NB4 (cell line): ENCODE data around the gene POGK.

Experiments used
- DNase-seq: peaks from one replicate; pipeline ENCODE4 v3.0.0; 2010; ENCODE audit warnings: low read depth
- H3K4me3 ChIP-seq: one replicate; pipeline ENCODE4 v1.5.1; 2011; ENCODE audit warnings: mild to moderate bottlenecking, low read depth, low read length, moderate library complexity
- CTCF ChIP-seq: IDR thresholded peaks from one replicate; pipeline ENCODE4 v1.5.1; 2012; ENCODE audit warnings: low read depth, low read length
- MAX ChIP-seq: IDR thresholded peaks from 2 replicates; pipeline ENCODE4 v1.6.1; 2011; ENCODE audit warnings: low read depth, low read length
- MYC ChIP-seq: IDR thresholded peaks from 2 replicates; pipeline ENCODE4 v1.6.1; 2011; ENCODE audit warnings: low read depth, low read length
- POLR2A ChIP-seq: IDR thresholded peaks from 2 replicates; pipeline ENCODE4 v1.6.1; 2011; ENCODE audit warnings: mild to moderate bottlenecking; ENCODE audit not compliant: insufficient read length; ENCODE audit errors: extremely low read depth

The POGK gene

GRCh38 chr1:166838766-166839599, at the start of gene POGK:
TSS of gene POGK (plus strand) at chr1:166839475. CDS start at chr1:166840957, 1,482 bp downstream.
- TF ChIP-seq MAX (peak; percentile 92), MYC (peak; percentile 93), POLR2A (peak; percentile 68), CTCF (no peak)
- peak within 1 kb of the TSS; percentile 68 for H3K4me3 ChIP-seq
- peak; percentile 92 for DNase-seq

- no peak for TF ChIP-seq POLR2A
- TF ChIP-seq MAX = no peak
- no peak for TF ChIP-seq MYC
- no peak for TF ChIP-seq CTCF
- H3K4me3 ChIP-seq = no peak overlapping the region
- no peak for DNase-seq
Measured at GRCh38 chr1:166796620-166797236, 42.5 kb upstream of the POGK start.

- DNase-seq = no peak
- no peak for TF ChIP-seq POLR2A
- H3K4me3 ChIP-seq = no peak overlapping the region
Measured at GRCh38 chr1:166808952-166809351, 30.3 kb upstream of the POGK start.

GRCh38 chr1:166811691-166812090, 27.6 kb upstream of the POGK start:
- no peak for DNase-seq
- H3K4me3 ChIP-seq = no peak overlapping the region
- TF ChIP-seq POLR2A (no peak), CTCF (no peak), MYC (no peak), MAX (no peak)

GRCh38 chr1:166813508-166814223, 25.6 kb upstream of the POGK start:
- no peak for DNase-seq
- TF ChIP-seq MAX (no peak), CTCF (no peak), POLR2A (no peak), MYC (no peak)
- no peak overlapping the region for H3K4me3 ChIP-seq

GRCh38 chr1:166814611-166815010, 24.7 kb upstream of the POGK start:
- TF ChIP-seq CTCF (no peak), MAX (no peak), MYC (no peak), POLR2A (no peak)
- no peak for DNase-seq
- H3K4me3 ChIP-seq = no peak overlapping the region
